ENCODE measurements around the gene DLGAP3. TPM values are rescaled to one million over a fixed set of nuclear protein-coding genes. Genes with fewer than 3 reads are reported as not detected.
A peak's percentile ranks its signal among the peaks of the same experiment; 100 is the strongest.

DLGAP3 gene
- total and polyA plus RNA-seq, 2 of the 13 experiments (the other 11 are each of a cell fraction or from before 2014, with no cell fraction given): 0.03 to 0.04 TPM

GRCh38 chr1:34865981-34866761 lies 63.3 kb downstream of the DLGAP3 start (continued):
- TF ChIP-seq SIN3A (IDR thresholded peaks at IDR 0.05; ENCODE audit: borderline replicate concordance, low read depth, low read length): no peak
- no peak for TF ChIP-seq ELF4 (CRISPR knock-in tag; IDR thresholded peaks at IDR 0.05; ENCODE audit: borderline replicate concordance)
- TF ChIP-seq, protein P1, sequence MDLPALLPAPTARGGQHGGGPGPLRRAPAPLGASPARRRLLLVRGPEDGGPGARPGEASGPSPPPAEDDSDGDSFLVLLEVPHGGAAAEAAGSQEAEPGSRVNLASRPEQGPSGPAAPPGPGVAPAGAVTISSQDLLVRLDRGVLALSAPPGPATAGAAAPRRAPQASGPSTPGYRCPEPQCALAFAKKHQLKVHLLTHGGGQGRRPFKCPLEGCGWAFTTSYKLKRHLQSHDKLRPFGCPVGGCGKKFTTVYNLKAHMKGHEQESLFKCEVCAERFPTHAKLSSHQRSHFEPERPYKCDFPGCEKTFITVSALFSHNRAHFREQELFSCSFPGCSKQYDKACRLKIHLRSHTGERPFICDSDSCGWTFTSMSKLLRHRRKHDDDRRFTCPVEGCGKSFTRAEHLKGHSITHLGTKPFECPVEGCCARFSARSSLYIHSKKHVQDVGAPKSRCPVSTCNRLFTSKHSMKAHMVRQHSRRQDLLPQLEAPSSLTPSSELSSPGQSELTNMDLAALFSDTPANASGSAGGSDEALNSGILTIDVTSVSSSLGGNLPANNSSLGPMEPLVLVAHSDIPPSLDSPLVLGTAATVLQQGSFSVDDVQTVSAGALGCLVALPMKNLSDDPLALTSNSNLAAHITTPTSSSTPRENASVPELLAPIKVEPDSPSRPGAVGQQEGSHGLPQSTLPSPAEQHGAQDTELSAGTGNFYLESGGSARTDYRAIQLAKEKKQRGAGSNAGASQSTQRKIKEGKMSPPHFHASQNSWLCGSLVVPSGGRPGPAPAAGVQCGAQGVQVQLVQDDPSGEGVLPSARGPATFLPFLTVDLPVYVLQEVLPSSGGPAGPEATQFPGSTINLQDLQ (CRISPR knock-in tag; IDR thresholded peaks at IDR 0.05): no peak
- TF ChIP-seq, protein P2, sequence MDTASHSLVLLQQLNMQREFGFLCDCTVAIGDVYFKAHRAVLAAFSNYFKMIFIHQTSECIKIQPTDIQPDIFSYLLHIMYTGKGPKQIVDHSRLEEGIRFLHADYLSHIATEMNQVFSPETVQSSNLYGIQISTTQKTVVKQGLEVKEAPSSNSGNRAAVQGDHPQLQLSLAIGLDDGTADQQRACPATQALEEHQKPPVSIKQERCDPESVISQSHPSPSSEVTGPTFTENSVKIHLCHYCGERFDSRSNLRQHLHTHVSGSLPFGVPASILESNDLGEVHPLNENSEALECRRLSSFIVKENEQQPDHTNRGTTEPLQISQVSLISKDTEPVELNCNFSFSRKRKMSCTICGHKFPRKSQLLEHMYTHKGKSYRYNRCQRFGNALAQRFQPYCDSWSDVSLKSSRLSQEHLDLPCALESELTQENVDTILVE (CRISPR knock-in tag; IDR thresholded peaks at IDR 0.05): no peak
- TF ChIP-seq ZFP82 (CRISPR knock-in tag; IDR thresholded peaks at IDR 0.05; ENCODE audit: borderline replicate concordance): no peak
- no peak for TF ChIP-seq ZHX1 (CRISPR knock-in tag; IDR thresholded peaks at IDR 0.05; ENCODE audit: low read depth)
- TF ChIP-seq ZNF572 (CRISPR knock-in tag; IDR thresholded peaks at IDR 0.05): no peak
- TF ChIP-seq POGZ (CRISPR knock-in tag; IDR thresholded peaks at IDR 0.05): 0 out of 2 replicates have a peak, but pooled peaks have one; percentile 24
- no peak for TF ChIP-seq ZBTB10 (CRISPR knock-in tag; IDR thresholded peaks at IDR 0.05; ENCODE audit: borderline replicate concordance)
- no peak for TF ChIP-seq ZSCAN5A (CRISPR knock-in tag; IDR thresholded peaks at IDR 0.05; ENCODE audit: borderline replicate concordance)
- no peak for TF ChIP-seq E2F1 (CRISPR knock-in tag; IDR thresholded peaks at IDR 0.05)

Data from HepG2 (cell line).